HG03460 (cell line): ENCODE measurements around the gene PDIA6.
"Not testable (repeated sequence)": the region's sequence is repeated elsewhere in the genome, so short reads cannot be mapped to it uniquely, and the experiment has no call there.

ENCODE experiments used
- ATAC-seq: cut with Tn5 transposase; IDR thresholded peaks from one replicate; pipeline ENCODE4 v1.9.1; 2021; ENCODE audit not compliant: unreplicated experiment

PDIA6 gene

GRCh38 chr2:10833021-10833420 is 20.4 kb upstream of the PDIA6 start:
- ATAC-seq: no peak

- ATAC-seq: peak; percentile 89
These were observed 19.8 kb upstream of the PDIA6 start for GRCh38 chr2:10832203-10832936.

- no peak for ATAC-seq
These were observed 18.9 kb upstream of the PDIA6 start for GRCh38 chr2:10831400-10831985.

GRCh38 chr2:10830641-10831399 is 18.2 kb upstream of the PDIA6 start:
- ATAC-seq: no peak

GRCh38 chr2:10830203-10830602 is 17.6 kb upstream of the PDIA6 start:
- no peak for ATAC-seq

GRCh38 chr2:10829299-10829698 is 16.7 kb upstream of the PDIA6 start:
- ATAC-seq: no peak

GRCh38 chr2:10828346-10828745 is 15.8 kb upstream of the PDIA6 start:
- no peak for ATAC-seq

GRCh38 chr2:10826625-10827024 is 14.0 kb upstream of the PDIA6 start:
- no peak for ATAC-seq

GRCh38 chr2:10826026-10826425 is 13.4 kb upstream of the PDIA6 start:
- ATAC-seq: no peak

GRCh38 chr2:10824191-10824590 is 11.6 kb upstream of the PDIA6 start:
- no peak for ATAC-seq

- ATAC-seq: no peak
These were observed 8.6 kb upstream of the PDIA6 start for GRCh38 chr2:10820978-10821695.

- no peak for ATAC-seq
These were observed 8.0 kb upstream of the PDIA6 start for GRCh38 chr2:10820562-10820961.

- no peak for ATAC-seq
These were observed 7.2 kb upstream of the PDIA6 start for GRCh38 chr2:10819714-10820314.

- ATAC-seq: no peak
These were observed 6.4 kb upstream of the PDIA6 start for GRCh38 chr2:10818984-10819383.

- not testable (repeated sequence) for ATAC-seq
These were observed 5.7 kb upstream of the PDIA6 start for GRCh38 chr2:10818305-10818704.

- no peak for ATAC-seq
These were observed 4.8 kb upstream of the PDIA6 start for GRCh38 chr2:10817413-10817812.

GRCh38 chr2:10814571-10815331 is 2.2 kb upstream of the PDIA6 start:
- no peak for ATAC-seq

- no peak for ATAC-seq
These were observed 1.6 kb upstream of the PDIA6 start for GRCh38 chr2:10814142-10814541.

- not testable (repeated sequence) for ATAC-seq
These were observed 866 bp upstream of the PDIA6 start for GRCh38 chr2:10813163-10814138.
